OCI-LY1 (cell line): ENCODE data around the gene MLLT3.

Experiments
- H2AFZ ChIP-seq: fragments of 200-600 bp; sonication (generic), shearing (Covaris generic); 2 replicates; pipeline ENCODE4 v1.6.0; 2014; ENCODE audit warnings: antibody characterized with exemption, mild to moderate bottlenecking, low read length
- H3F3A ChIP-seq: fragments of 200-600 bp; sonication (generic), shearing (Covaris generic); 2 replicates; pipeline ENCODE4 v1.6.0; 2014; ENCODE audit warnings: mild to moderate bottlenecking, antibody characterized with exemption, low read length, moderate library complexity; ENCODE audit not compliant: insufficient read depth
- H3K27ac ChIP-seq: fragments of 200-600 bp; sonication (generic); 2 replicates; pipeline ENCODE4 v1.5.1; 2014; ENCODE audit warnings: low read length, mixed run types, mild to moderate bottlenecking, low read depth; ENCODE audit not compliant: poor library complexity, severe bottlenecking
- H3K27me3 ChIP-seq: fragments of 200-600 bp; sonication (generic); 2 replicates; pipeline ENCODE4 v1.6.0; 2014; ENCODE audit warnings: antibody characterized with exemption, mild to moderate bottlenecking, low read length, moderate library complexity; ENCODE audit not compliant: insufficient read depth
- H3K36me3 ChIP-seq: fragments of 200-600 bp; sonication (generic); 2 replicates; pipeline ENCODE4 v1.6.1; 2014; ENCODE audit warnings: mild to moderate bottlenecking, antibody characterized with exemption, low read length, moderate library complexity, mixed read lengths; ENCODE audit not compliant: insufficient read depth
- H3K4me1 ChIP-seq: fragments of 200-600 bp; sonication (generic); 2 replicates; pipeline ENCODE4 v1.5.1; 2014; ENCODE audit warnings: mild to moderate bottlenecking, low read length, moderate library complexity; ENCODE audit not compliant: insufficient read depth, severe bottlenecking
- H3K4me2 ChIP-seq: fragments of 200-600 bp; sonication (generic), shearing (Covaris generic); 2 replicates; pipeline ENCODE4 v1.6.1; 2014; ENCODE audit warnings: low read length
- H3K4me3 ChIP-seq: fragments of 200-600 bp; sonication (generic); 2 replicates; pipeline ENCODE4 v1.5.1; 2014; ENCODE audit warnings: low read length, low read depth, mild to moderate bottlenecking, mixed read lengths; ENCODE audit not compliant: poor library complexity, severe bottlenecking
- H3K79me2 ChIP-seq: fragments of 200-600 bp; shearing (Covaris generic); 2 replicates; pipeline ENCODE4 v1.6.1; 2016; ENCODE audit warnings: mixed run types, low read length, mixed read lengths; ENCODE audit not compliant: insufficient read depth
- H3K9ac ChIP-seq: fragments of 200-600 bp; sonication (generic), shearing (Covaris generic); 2 replicates; pipeline ENCODE4 v1.6.1; 2014; ENCODE audit warnings: mild to moderate bottlenecking, low read length, mixed read lengths
- H3K9me2 ChIP-seq: fragments of 200-600 bp; sonication (generic), shearing (Covaris generic); 2 replicates; pipeline ENCODE4 v1.6.1; 2014; ENCODE audit warnings: low read depth, mild to moderate bottlenecking, low read length, mixed read lengths
- H3K9me3 ChIP-seq: fragments of 200-600 bp; shearing (Covaris generic); 2 replicates; pipeline ENCODE4 v1.6.1; 2014; ENCODE audit warnings: low read length, mixed read lengths
- H4K20me1 ChIP-seq: fragments of 200-600 bp; sonication (generic), shearing (Covaris generic); 2 replicates; pipeline ENCODE4 v1.6.0; 2016; ENCODE audit warnings: mild to moderate bottlenecking, low read length; ENCODE audit not compliant: insufficient read depth
- CTCF ChIP-seq: fragments of 200-600 bp; sonication (generic), shearing (Covaris generic); IDR thresholded peaks from 2 replicates; pipeline ENCODE4 v1.5.1; 2017; ENCODE audit warnings: mild to moderate bottlenecking, antibody characterized with exemption, low read length, moderate library complexity, mixed read lengths
- EZH2 ChIP-seq: fragments of 200-600 bp; sonication (generic), shearing (Covaris generic); IDR thresholded peaks from 2 replicates; pipeline ENCODE4 v1.8.0; 2017; ENCODE audit warnings: borderline replicate concordance, mixed run types, mild to moderate bottlenecking, antibody characterized with exemption, low read length, moderate library complexity, mixed read lengths

The MLLT3 gene

DNA sequence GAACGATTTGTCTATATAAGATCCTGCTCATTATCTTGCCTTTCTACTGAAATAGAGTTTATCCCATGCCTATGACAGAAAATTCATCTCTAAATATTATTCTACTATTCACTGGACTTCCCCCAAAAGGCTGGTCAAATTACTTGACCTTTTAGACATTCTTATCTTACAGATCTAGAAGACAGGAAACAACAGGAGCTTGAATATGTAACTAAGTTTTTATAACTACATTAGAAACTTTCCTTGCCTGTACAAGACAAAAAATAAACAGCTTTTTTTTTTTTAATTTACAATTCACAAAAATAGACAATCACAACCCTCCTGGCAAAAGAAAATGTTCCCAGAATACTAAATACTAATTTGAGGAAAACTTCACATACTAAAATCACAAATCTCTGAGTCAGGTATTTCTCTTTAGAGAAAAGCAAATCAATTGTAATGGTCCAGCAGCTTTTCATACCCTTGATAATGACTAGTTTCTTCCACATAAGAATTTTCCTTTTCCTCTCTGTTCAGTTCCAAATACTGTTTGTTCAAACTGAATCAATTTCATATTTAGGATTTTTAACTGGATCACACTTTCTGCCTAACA, 68.6 kb downstream of the MLLT3 start:
- H3K79me2 ChIP-seq, result no peaks in the 10 kb centered on the region
- no peak overlapping the region for H2AFZ ChIP-seq
- H3K4me3 ChIP-seq, result no peak overlapping the region
- no peak overlapping the region for H3K4me2 ChIP-seq
- no peaks in the 10 kb centered on the region for H3K9me2 ChIP-seq
- H3K27me3 ChIP-seq, result no peaks in the 10 kb centered on the region
- H3K4me1 ChIP-seq, result no peaks in the 10 kb centered on the region
- H3K9ac ChIP-seq, result no peak overlapping the region
- H3K36me3 ChIP-seq, result no peaks in the 10 kb centered on the region
- no peaks in the 10 kb centered on the region for H4K20me1 ChIP-seq
- H3K27ac ChIP-seq, result no peak overlapping the region
- TF ChIP-seq EZH2 (no peak), CTCF (no peak)
- no peaks in the 10 kb centered on the region for H3F3A ChIP-seq
- no peaks in the 10 kb centered on the region for H3K9me3 ChIP-seq

DNA sequence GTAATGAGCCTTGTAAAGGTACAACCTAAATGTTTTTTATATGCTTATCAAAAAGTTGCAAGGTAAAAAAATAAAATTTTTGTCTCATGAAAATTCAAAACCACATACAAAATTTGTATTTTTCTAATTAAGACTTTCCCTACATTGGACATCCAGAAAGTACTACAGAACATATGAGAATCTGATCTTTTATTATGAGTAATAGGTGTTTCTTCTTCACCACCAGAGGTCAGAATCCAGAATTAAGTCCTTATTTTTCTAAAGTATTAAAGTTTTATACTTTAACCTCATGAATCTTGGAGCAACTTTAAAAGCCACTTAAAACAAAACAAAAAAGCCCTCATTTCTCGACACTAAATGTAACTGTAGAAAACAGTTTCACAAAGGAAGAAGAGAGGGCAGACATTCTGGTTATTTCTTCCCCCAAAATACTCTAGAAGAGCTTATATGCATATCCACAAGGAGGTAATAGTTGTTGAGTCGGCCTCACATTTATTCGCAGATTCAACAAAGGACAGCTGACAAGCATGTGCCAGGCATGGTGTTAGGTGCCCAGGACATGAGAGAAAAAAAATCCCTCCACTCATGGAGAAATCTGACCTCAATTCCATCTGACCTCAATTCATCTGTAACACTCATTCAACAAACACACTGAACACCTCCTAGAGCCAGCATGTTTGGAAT, 69.3 kb downstream of the MLLT3 start:
- Histone ChIP-seq H3K4me3 (no peak overlapping the region), H3K27me3 (no peaks in the 10 kb centered on the region), H3K27ac (no peak overlapping the region), H3K9me2 (no peaks in the 10 kb centered on the region), H3K36me3 (no peaks in the 10 kb centered on the region), H2AFZ (no peak overlapping the region), H3K4me1 (no peaks in the 10 kb centered on the region), H3K4me2 (no peak overlapping the region), H3K79me2 (no peaks in the 10 kb centered on the region), H4K20me1 (no peaks in the 10 kb centered on the region), H3F3A (no peaks in the 10 kb centered on the region), H3K9me3 (no peaks in the 10 kb centered on the region), H3K9ac (no peak overlapping the region)
- TF ChIP-seq EZH2, result no peak
- TF ChIP-seq CTCF, result peak; percentile 20; the same call in 1 of the 2 replicates

DNA sequence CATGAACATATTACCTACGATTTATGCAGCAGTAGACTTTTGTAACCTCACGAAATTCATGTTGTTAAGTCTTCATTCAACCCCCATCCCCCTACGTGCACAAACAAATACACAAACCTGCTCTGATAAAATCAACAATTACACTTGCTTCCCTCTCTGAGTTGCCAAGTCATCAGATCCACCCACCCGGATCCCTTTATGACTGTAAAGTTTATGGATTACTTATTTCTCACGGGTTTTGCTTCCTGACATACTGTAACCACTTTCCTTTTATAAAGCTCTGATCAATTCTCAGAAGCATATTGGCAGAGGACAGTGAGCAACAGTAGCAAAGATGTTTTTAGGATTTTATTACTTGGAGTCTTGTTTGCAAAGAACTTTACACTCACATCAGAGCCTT, 70.5 kb downstream of the MLLT3 start:
- Histone ChIP-seq H3K79me2 (no peaks in the 10 kb centered on the region), H3K36me3 (no peaks in the 10 kb centered on the region), H3K4me1 (no peaks in the 10 kb centered on the region), H3K4me2 (no peak overlapping the region), H3K27me3 (no peaks in the 10 kb centered on the region), H3K9me2 (no peaks in the 10 kb centered on the region), H3K27ac (no peak overlapping the region), H3K9me3 (no peaks in the 10 kb centered on the region), H3K4me3 (no peak overlapping the region), H3K9ac (no peak overlapping the region), H3F3A (no peaks in the 10 kb centered on the region), H2AFZ (no peak overlapping the region), H4K20me1 (no peaks in the 10 kb centered on the region)
- no peak for TF ChIP-seq EZH2
- TF ChIP-seq CTCF, result no peak
